Fibroblast of skin of left quadriceps (primary cell): ENCODE data around the gene P4HA2.

ENCODE experiments used
- DNase-seq, 2 experiments: peaks; one replicate each; pipeline ENCODE4 v3.0.0-alpha.2; 2013; ENCODE audit warnings: low read depth in 2 of 2

Gene P4HA2

DNA sequence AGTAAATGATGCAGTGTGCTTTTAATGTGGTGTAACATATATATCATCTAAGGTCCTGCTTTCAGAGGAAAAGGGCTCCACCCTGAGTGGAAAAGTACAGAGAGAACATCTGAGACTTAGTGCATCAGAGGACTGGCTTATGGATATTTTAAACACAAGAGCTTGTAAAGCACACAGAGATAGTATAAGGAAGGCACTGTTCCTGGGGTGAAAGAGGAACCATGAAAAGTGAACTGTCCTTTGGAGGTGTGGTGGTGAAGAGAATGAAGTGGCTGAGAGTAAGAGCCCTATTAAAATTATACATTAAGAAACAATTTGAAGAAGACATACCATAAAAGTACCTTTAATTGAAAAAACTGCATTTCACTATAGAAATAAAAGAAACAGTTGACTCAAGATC is 85.2 kb downstream of the P4HA2 start:
- DNase-seq: no peak
